ENCODE data around the gene VTCN1.
"Not testable (repeated sequence)": the region's sequence is repeated elsewhere in the genome, so short reads cannot be mapped to it uniquely, and the experiment has no call there.

The VTCN1 gene

GRCh38 chr1:117210831-117211261, at the start of gene VTCN1:
Gene VTCN1, minus strand, starts transcription at chr1:117210927. Its CDS starts 72 bp downstream, at chr1:117210855.
- no peak for DNase-seq

GRCh38 chr1:117258791-117259190, 48.1 kb upstream of the VTCN1 start:
- DNase-seq = no peak

- DNase-seq = not testable (repeated sequence)
Measured at GRCh38 chr1:117258075-117258474, 47.3 kb upstream of the VTCN1 start.

GRCh38 chr1:117257291-117257690, 46.6 kb upstream of the VTCN1 start:
- no peak for DNase-seq

- no peak for DNase-seq
Measured at GRCh38 chr1:117250061-117250606, 39.4 kb upstream of the VTCN1 start.

- no peak for DNase-seq
Measured at GRCh38 chr1:117244971-117245370, 34.2 kb upstream of the VTCN1 start.

GRCh38 chr1:117244306-117244705, 33.6 kb upstream of the VTCN1 start:
- DNase-seq = no peak

- DNase-seq = no peak
Measured at GRCh38 chr1:117241512-117241911, 30.8 kb upstream of the VTCN1 start.

GRCh38 chr1:117240547-117240946, 29.8 kb upstream of the VTCN1 start:
- DNase-seq = no peak

GRCh38 chr1:117239467-117239866, 28.7 kb upstream of the VTCN1 start:
- DNase-seq = no peak

GRCh38 chr1:117237726-117238381, 27.1 kb upstream of the VTCN1 start:
- DNase-seq = no peak

GRCh38 chr1:117235863-117236465, 25.2 kb upstream of the VTCN1 start:
- no peak for DNase-seq

GRCh38 chr1:117232531-117232930, 21.8 kb upstream of the VTCN1 start:
- DNase-seq = no peak

- no peak for DNase-seq
Measured at GRCh38 chr1:117231748-117232373, 21.1 kb upstream of the VTCN1 start.

GRCh38 chr1:117231312-117231711, 20.6 kb upstream of the VTCN1 start:
- DNase-seq = no peak

GRCh38 chr1:117229217-117229616, 18.5 kb upstream of the VTCN1 start:
- DNase-seq = no peak

GRCh38 chr1:117225931-117226330, 15.2 kb upstream of the VTCN1 start:
- DNase-seq = no peak

- no peak for DNase-seq
Measured at GRCh38 chr1:117216718-117217117, 6.0 kb upstream of the VTCN1 start.

- no peak for DNase-seq
Measured at GRCh38 chr1:117215733-117216462, 5.2 kb upstream of the VTCN1 start.

- no peak for DNase-seq
Measured at GRCh38 chr1:117215019-117215418, 4.3 kb upstream of the VTCN1 start.

GRCh38 chr1:117213046-117213445, 2.3 kb upstream of the VTCN1 start:
- no peak for DNase-seq

GRCh38 chr1:117210386-117210785, 341 bp downstream of the VTCN1 start:
- no peak for DNase-seq

- DNase-seq = no peak
Measured at GRCh38 chr1:117209094-117209493, 1.6 kb downstream of the VTCN1 start.

Data from CD4-positive, alpha-beta T cell treated with Interleukin-12 subunit alpha and Interleukin-12 subunit beta, for 1 hour (primary cell).